Keratinocyte (primary cell): Measurements from ENCODE around the gene CBL. TPM values are rescaled to one million over a fixed set of nuclear protein-coding genes. Genes with fewer than 3 reads are reported as not detected.

Experiments
- DNase-seq: peaks from one replicate; pipeline ENCODE4 v3.0.0-alpha.2; 2011; ENCODE audit warnings: low read depth, missing footprints, low spot score
- FAIRE-seq: peaks from 2 replicates; lab custom pipeline; 2011; peaks lifted over from hg19 to GRCh38; lab: Jason Lieb, UNC
- H2AFZ ChIP-seq: 2 replicates; pipeline ENCODE4 v1.6.0; 2012; ENCODE audit warnings: low read length, control low read depth, inconsistent platforms; ENCODE audit not compliant: control insufficient read depth
- H3K27ac ChIP-seq: 2 replicates; pipeline ENCODE4 v1.5.1; 2011; ENCODE audit warnings: low read length; ENCODE audit not compliant: control insufficient read depth, insufficient read depth
- H3K27me3 ChIP-seq: 3 replicates; pipeline ENCODE4 v1.6.0; 2011; ENCODE audit warnings: low read length; ENCODE audit not compliant: control insufficient read depth, insufficient read depth; ENCODE audit errors: extremely low read depth
- H3K36me3 ChIP-seq, 2 experiments: 2 replicates in 1 of 2; 3 replicates in 1 of 2; pipeline ENCODE4 v1.5.1; 2011; ENCODE audit warnings: low read length in 2 of 2, mild to moderate bottlenecking in 1 of 2; ENCODE audit not compliant: control insufficient read depth in 2 of 2, insufficient read depth in 2 of 2; ENCODE audit errors: extremely low read depth in 1 of 2
- H3K4me1 ChIP-seq: 3 replicates; pipeline ENCODE4 v1.5.1; 2011; ENCODE audit warnings: low read length; ENCODE audit not compliant: control insufficient read depth, insufficient read depth; ENCODE audit errors: extremely low read depth
- H3K4me2 ChIP-seq: 3 replicates; pipeline ENCODE4 v1.6.0; 2011; ENCODE audit warnings: low read depth, low read length; ENCODE audit not compliant: control insufficient read depth, insufficient read depth; ENCODE audit errors: extremely low read depth
- H3K4me3 ChIP-seq, 3 experiments: fragments of 200-600 bp in 1 of 3; sonication (generic) in 1 of 3; 2 replicates in 2 of 3; 3 replicates in 1 of 3; pipeline ENCODE4 v1.5.1; 2011 to 2016; ENCODE audit warnings: low read length in 3 of 3, mild to moderate bottlenecking in 3 of 3, control low read depth in 2 of 3, inconsistent platforms in 1 of 3, low read depth in 1 of 3, mixed read lengths in 1 of 3, mixed run types in 1 of 3, moderate library complexity in 1 of 3; ENCODE audit not compliant: control insufficient read depth in 2 of 3, insufficient read depth in 2 of 3; ENCODE audit errors: extremely low read depth in 1 of 3
- H3K79me2 ChIP-seq: 2 replicates; pipeline ENCODE4 v1.6.0; 2012; ENCODE audit warnings: low read length; ENCODE audit not compliant: control insufficient read depth, insufficient read depth
- H3K9ac ChIP-seq: 3 replicates; pipeline ENCODE4 v1.6.0; 2011; ENCODE audit warnings: low read length; ENCODE audit not compliant: control insufficient read depth, insufficient read depth; ENCODE audit errors: extremely low read depth
- H3K9me1 ChIP-seq: 3 replicates; pipeline ENCODE4 v1.6.0; 2011; ENCODE audit warnings: low read length; ENCODE audit not compliant: control insufficient read depth, insufficient read depth; ENCODE audit errors: extremely low read depth
- H3K9me3 ChIP-seq: 2 replicates; pipeline ENCODE4 v1.5.1; 2012; ENCODE audit warnings: low read depth, low read length; ENCODE audit not compliant: control insufficient read depth
- H4K20me1 ChIP-seq: 3 replicates; pipeline ENCODE4 v1.6.0; 2011; ENCODE audit warnings: low read length; ENCODE audit not compliant: control insufficient read depth, insufficient read depth; ENCODE audit errors: extremely low read depth
- CTCF ChIP-seq, 3 experiments: IDR thresholded peaks in 1 of 3; conservative IDR thresholded peaks in 1 of 3; optimal IDR thresholded peaks in 1 of 3; 2 replicates in 2 of 3; 3 replicates in 1 of 3; pipeline versions ENCODE3 to v1.5.1; 2011; ENCODE audit warnings: low read length in 3 of 3, mild to moderate bottlenecking in 3 of 3, moderate library complexity in 2 of 3, control low read depth in 1 of 3, inconsistent platforms in 1 of 3; ENCODE audit not compliant: insufficient read depth in 2 of 3; ENCODE audit errors: extremely low read depth in 1 of 3
- EZH2 ChIP-seq: IDR thresholded peaks from one replicate; pipeline ENCODE4 v1.6.1; 2012; ENCODE audit warnings: inconsistent platforms, mild to moderate bottlenecking, low read length, moderate library complexity
- dilution Hi-C: fragments of 300-500 bp; cut with MboI; formaldehyde crosslinking; loops from one replicate; pipeline ENCODE4 v1.7.0; 2020; ENCODE audit warnings: low sequenced_read_pairs; ENCODE audit not compliant: extremely low pct_ligation_motif_present
- polyA plus RNA-seq, 5 experiments: library from polyadenylated mRNA; depleted of rRNA in 3 of 5; stranded (reverse) in 3 of 5; stranded (forward) in 1 of 5; unstranded in 1 of 5; fragments of >200 nt; gene quantifications; 1 replicate in 1 of 5; 2 replicates in 3 of 5; 3 replicates in 1 of 5; pipeline versions ENCODE4 v1.2.1 to v1.2.3, GENCODE V29; 2011 to 2012; ENCODE audit warnings: missing spikeins in 2 of 5, low read depth in 1 of 5, low replicate concordance in 1 of 5

Gene CBL
- polyA plus RNA-seq, 1 donor (not counting 4 experiments of a cell fraction or from before 2014, with no cell fraction given) = 14.1 TPM

DNA sequence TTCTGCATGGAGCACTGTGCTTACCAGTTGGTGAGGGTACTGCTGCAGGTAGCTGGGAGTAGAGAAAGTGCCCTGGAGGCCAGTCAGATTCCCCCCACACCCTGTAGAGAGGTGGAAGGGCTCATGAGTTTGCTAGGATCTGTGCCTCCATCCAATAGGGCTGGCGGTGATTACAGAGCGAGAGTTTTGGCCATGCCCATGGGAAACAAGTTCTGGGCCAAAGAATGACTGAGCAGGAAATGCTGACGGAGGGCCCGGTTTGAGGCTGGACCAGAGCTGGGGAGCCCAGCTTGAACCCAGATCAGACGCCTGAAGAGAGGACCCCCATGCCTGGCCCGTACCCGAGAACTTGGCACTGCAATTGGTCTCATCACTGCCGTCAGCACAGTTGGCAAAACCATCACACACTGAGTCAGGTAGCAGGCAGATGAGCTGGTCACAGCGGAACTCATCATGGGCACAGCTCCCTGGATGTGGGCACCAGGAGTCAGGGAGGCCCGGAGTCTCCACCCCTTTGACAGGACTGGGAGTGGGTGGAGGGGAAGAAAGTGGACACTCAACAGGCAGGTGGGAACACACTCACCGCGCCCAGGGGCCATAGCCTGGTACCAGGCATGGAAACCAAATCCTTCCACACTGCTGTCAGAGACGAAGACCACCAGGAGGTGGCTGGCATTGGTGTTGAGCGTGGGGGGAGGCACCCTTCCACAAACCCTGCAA is 138.3 kb downstream of the CBL start:
- H3K4me2 ChIP-seq = no peak overlapping the region
- FAIRE-seq (no peak), DNase-seq (no peak)
- H4K20me1 ChIP-seq = no peaks in the 10 kb centered on the region
- TF ChIP-seq EZH2 (no peak), CTCF (optimal IDR thresholded peaks at IDR 0.05 in 1 of 3, IDR thresholded peaks at IDR 0.05 in 1 of 3, conservative IDR thresholded peaks at IDR 0.05 in 1 of 3; ENCODE audit: extremely low read depth in 1 of 3, insufficient read depth in 2 of 3, low read length in 3 of 3) (no peak)
- H3K27ac ChIP-seq = no peak overlapping the region
- H3K79me2 ChIP-seq = no peaks in the 10 kb centered on the region
- H2AFZ ChIP-seq = no peak overlapping the region
- peaks cover 38% of the 10 kb centered on the region for H3K27me3 ChIP-seq
- H3K9me1 ChIP-seq = no peaks in the 10 kb centered on the region
- H3K36me3 ChIP-seq = no peaks in the 10 kb centered on the region
- no peak overlapping the region for H3K4me3 ChIP-seq
- no peaks in the 10 kb centered on the region for H3K4me1 ChIP-seq
- dilution Hi-C loops = no loop called here
- no peaks in the 10 kb centered on the region for H3K9me3 ChIP-seq
- H3K9ac ChIP-seq = no peak overlapping the region

DNA sequence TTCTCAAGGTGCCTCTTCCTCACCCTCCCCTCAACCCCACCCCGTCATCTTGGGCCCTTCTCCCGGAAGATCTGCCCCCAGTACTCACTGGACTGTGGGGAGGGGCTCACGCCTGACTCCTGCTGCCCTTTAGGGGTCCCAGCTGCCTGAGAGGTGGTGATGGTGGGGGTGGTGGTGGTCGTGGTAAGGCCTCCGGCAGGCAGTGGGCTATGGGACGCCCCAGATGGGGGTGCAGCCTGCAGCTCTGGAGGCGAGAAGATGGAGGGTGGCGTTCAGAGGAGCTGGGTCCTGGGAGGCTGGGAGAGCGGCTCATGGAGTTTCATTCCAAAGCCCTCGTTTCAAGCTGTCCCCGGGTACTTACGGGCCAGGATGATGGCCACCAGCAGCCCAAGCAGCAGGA is 139.5 kb downstream of the CBL start:
- Histone ChIP-seq H3K4me1 (no peaks in the 10 kb centered on the region), H3K4me2 (no peak overlapping the region), H3K36me3 (no peaks in the 10 kb centered on the region), H2AFZ (no peak overlapping the region), H3K79me2 (no peaks in the 10 kb centered on the region), H3K9me1 (no peaks in the 10 kb centered on the region), H3K4me3 (no peak overlapping the region), H3K27ac (no peak overlapping the region), H3K27me3 (peaks cover 26% of the 10 kb centered on the region), H3K9me3 (no peaks in the 10 kb centered on the region), H3K9ac (no peak overlapping the region), H4K20me1 (no peaks in the 10 kb centered on the region)
- TF ChIP-seq EZH2 (no peak), CTCF (optimal IDR thresholded peaks at IDR 0.05 in 1 of 3, IDR thresholded peaks at IDR 0.05 in 1 of 3, conservative IDR thresholded peaks at IDR 0.05 in 1 of 3; ENCODE audit: extremely low read depth in 1 of 3, insufficient read depth in 2 of 3, low read length in 3 of 3) (no peak)
- dilution Hi-C loops = no loop called here
- DNase-seq (no peak), FAIRE-seq (no peak)
